Hepatocyte (in vitro differentiated cells): ENCODE results near the gene EIF3I. TPM values are rescaled to one million over a fixed set of nuclear protein-coding genes. Genes with fewer than 3 reads are reported as not detected.

Source experiments
- DNase-seq: peaks from one replicate; pipeline ENCODE4 v3.0.0-alpha.2; 2016; ENCODE audit warnings: low spot score
- H2AFZ ChIP-seq: fragments of 200-600 bp; sonication (generic); 2 replicates; pipeline ENCODE4 v1.6.0; 2016; ENCODE audit warnings: antibody characterized with exemption, mild to moderate bottlenecking
- H3K27ac ChIP-seq: fragments of 200-600 bp; sonication (generic); 2 replicates; pipeline ENCODE4 v1.5.1; 2016; ENCODE audit warnings: mild to moderate bottlenecking
- H3K27me3 ChIP-seq: fragments of 200-600 bp; sonication (generic); 2 replicates; pipeline ENCODE4 v1.6.1; 2016
- H3K36me3 ChIP-seq: fragments of 200-600 bp; sonication (generic); replicated peaks from 2 replicates; pipeline ENCODE4 v1.5.1; 2016; ENCODE audit warnings: low read depth; ENCODE audit not compliant: insufficient read depth
- H3K4me1 ChIP-seq: fragments of 200-600 bp; sonication (generic); 2 replicates; pipeline ENCODE4 v1.5.1; 2016; ENCODE audit warnings: mild to moderate bottlenecking, moderate library complexity; ENCODE audit not compliant: insufficient read depth
- H3K4me2 ChIP-seq: fragments of 200-600 bp; sonication (generic); 2 replicates; pipeline ENCODE4 v1.6.0; 2016
- H3K4me3 ChIP-seq: fragments of 200-600 bp; sonication (generic); 2 replicates; pipeline ENCODE4 v1.5.1; 2016; ENCODE audit warnings: mild to moderate bottlenecking
- H3K79me2 ChIP-seq: fragments of 200-600 bp; sonication (generic); 2 replicates; pipeline ENCODE4 v1.6.0; 2017; ENCODE audit warnings: mild to moderate bottlenecking
- H3K9me2 ChIP-seq: fragments of 200-600 bp; sonication (generic); replicated peaks from 2 replicates; pipeline ENCODE4 v1.6.0; 2017; ENCODE audit warnings: mild to moderate bottlenecking; ENCODE audit not compliant: insufficient read depth
- H3K9me3 ChIP-seq: fragments of 200-600 bp; sonication (generic); 2 replicates; pipeline ENCODE4 v1.5.1; 2016; ENCODE audit warnings: low read depth, mild to moderate bottlenecking
- H4K20me1 ChIP-seq: fragments of 200-600 bp; sonication (generic); 2 replicates; pipeline ENCODE4 v1.6.0; 2016; ENCODE audit warnings: mild to moderate bottlenecking; ENCODE audit not compliant: insufficient read depth, poor library complexity, severe bottlenecking
- CTCF ChIP-seq: fragments of 200-600 bp; sonication (generic); IDR thresholded peaks from 2 replicates; pipeline ENCODE4 v1.5.1; 2016; ENCODE audit warnings: antibody characterized with exemption, mild to moderate bottlenecking; ENCODE audit not compliant: poor library complexity
- EZH2 ChIP-seq: fragments of 200-600 bp; sonication (generic); IDR thresholded peaks from 2 replicates; pipeline ENCODE4 v1.6.1; 2016; ENCODE audit warnings: antibody characterized with exemption, mild to moderate bottlenecking, borderline replicate concordance
- EZH2phosphoT487 ChIP-seq: fragments of 200-600 bp; sonication (generic); IDR thresholded peaks from one replicate; pipeline ENCODE4 v1.6.1; 2018; ENCODE audit warnings: antibody characterized with exemption, mild to moderate bottlenecking, low read depth, moderate library complexity; ENCODE audit not compliant: unreplicated experiment, severe bottlenecking
- WGBS: methylation state at CpG from one replicate; pipeline ENCODE4 v1.1.6; 2016; ENCODE audit warnings: low lambda C conversion rate; ENCODE audit errors: missing lambda C conversion rate; 5-methylcytosine and 5-hydroxymethylcytosine counted together
- polyA plus RNA-seq: library from polyadenylated mRNA; unstranded; fragments of >200 nt; fragmentation: Nextera tagmentation; extraction: Ambion mirVana; gene quantifications from 2 replicates; pipeline ENCODE4 v1.2.1, GENCODE V29; 2016
- total RNA-seq: library from RNA; depleted of rRNA; stranded (reverse); fragments of >200 nt; gene quantifications from 2 replicates; pipeline ENCODE4 v1.2.3, GENCODE V29; 2014

EIF3I gene
- total and polyA plus RNA-seq, 2 experiments from 2014 or later, result 177 to 227 TPM

GRCh38 chr1:32195972-32196823, 26.0 kb upstream of the EIF3I start:
- TF ChIP-seq EZH2phosphoT487 (no peak), EZH2 (no peak), CTCF (no peak)
- no peak overlapping the region for H3K4me2 ChIP-seq
- no peak for DNase-seq
- H3K79me2 ChIP-seq, result no peaks in the 10 kb centered on the region
- no peaks in the 10 kb centered on the region for H4K20me1 ChIP-seq
- H3K4me3 ChIP-seq, result no peak overlapping the region
- H3K27me3 ChIP-seq, result no peaks in the 10 kb centered on the region
- no peaks in the 10 kb centered on the region for H3K4me1 ChIP-seq
- no peak overlapping the region for H3K27ac ChIP-seq
- H3K9me2 ChIP-seq, result no peaks in the 10 kb centered on the region
- H3K36me3 ChIP-seq, result no peaks in the 10 kb centered on the region
- no peak overlapping the region for H2AFZ ChIP-seq
- H3K9me3 ChIP-seq, result no peaks in the 10 kb centered on the region

- H3K36me3 ChIP-seq, result no peaks in the 10 kb centered on the region
- H3K27ac ChIP-seq, result no peak overlapping the region
- WGBS, result 92% methylated on average over 1 of the region's 1 CpG
Measured at GRCh38 chr1:32197074-32197473, 25.1 kb upstream of the EIF3I start.

GRCh38 chr1:32197837-32198236, 24.4 kb upstream of the EIF3I start:
- Histone ChIP-seq H2AFZ (no peak overlapping the region), H3K9me3 (no peaks in the 10 kb centered on the region), H3K27me3 (no peaks in the 10 kb centered on the region), H3K4me1 (no peaks in the 10 kb centered on the region), H3K4me2 (no peak overlapping the region), H3K9me2 (no peaks in the 10 kb centered on the region), H3K27ac (no peak overlapping the region), H3K4me3 (no peak overlapping the region), H3K79me2 (no peaks in the 10 kb centered on the region), H3K36me3 (no peaks in the 10 kb centered on the region), H4K20me1 (no peaks in the 10 kb centered on the region)
- WGBS, result 78% methylated on average over 6 of the region's 6 CpGs
- no peak for DNase-seq
- TF ChIP-seq EZH2phosphoT487, result no peak
- TF ChIP-seq CTCF, result no peak
- TF ChIP-seq EZH2, result no peak

More at GRCh38 chr1:32197074-32197473, 25.1 kb upstream of the EIF3I start:
- Histone ChIP-seq H4K20me1 (no peaks in the 10 kb centered on the region), H3K9me2 (no peaks in the 10 kb centered on the region), H2AFZ (no peak overlapping the region), H3K4me3 (no peak overlapping the region), H3K9me3 (no peaks in the 10 kb centered on the region), H3K4me1 (no peaks in the 10 kb centered on the region), H3K4me2 (no peak overlapping the region), H3K27me3 (no peaks in the 10 kb centered on the region), H3K79me2 (no peaks in the 10 kb centered on the region)
- TF ChIP-seq CTCF, result no peak
- no peak for TF ChIP-seq EZH2phosphoT487
- no peak for TF ChIP-seq EZH2
- DNase-seq, result no peak
